ENCODE results near the gene CEBPZ.

- no peak for TF ChIP-seq CTCF (IDR thresholded peaks at IDR 0.05; ENCODE audit: insufficient read depth, low read length, poor library complexity, severe bottlenecking)
- no peak for TF ChIP-seq EZH2phosphoT487 (conservative IDR thresholded peaks at IDR 0.05; ENCODE audit: low read length)
Observed at GRCh38 chr2:37219046-37219445, 12.3 kb downstream of the CEBPZ start.

Measured in SU-DHL-6 (cell line).